GM23338 (cell line): Measurements from ENCODE around the gene RTN4IP1. TPM values are rescaled to one million over a fixed set of nuclear protein-coding genes. Genes with fewer than 3 reads are reported as not detected.

Experiments used
- ATAC-seq: fragments of 200-7000 bp; cut with Tn5 transposase; 3 replicates; pipeline ENCODE4 v1.9.1; 2020
- DNase-seq: peaks from one replicate; pipeline ENCODE4 v3.0.0-alpha.2; 2015; ENCODE audit warnings: low spot score
- H2AFZ ChIP-seq: fragments of 200-600 bp; sonication (generic); 2 replicates; pipeline ENCODE4 v1.8.0; 2016; ENCODE audit warnings: antibody characterized with exemption, mild to moderate bottlenecking, moderate library complexity
- H3F3A ChIP-seq: fragments of 200-600 bp; sonication (generic); replicated peaks from 2 replicates; pipeline ENCODE4 v1.8.0; 2017; ENCODE audit warnings: antibody characterized with exemption, mixed run types, low read depth
- H3K27ac ChIP-seq: fragments of 200-600 bp; sonication (generic); 2 replicates; pipeline ENCODE4 v1.6.1; 2016; ENCODE audit warnings: low read depth
- H3K27me3 ChIP-seq: fragments of 200-600 bp; sonication (generic); 2 replicates; pipeline ENCODE4 v1.8.0; 2016; ENCODE audit warnings: mild to moderate bottlenecking, mixed run types, moderate library complexity; ENCODE audit not compliant: insufficient read depth
- H3K36me3 ChIP-seq: fragments of 200-600 bp; sonication (generic); 2 replicates; pipeline ENCODE4 v1.8.0; 2016; ENCODE audit warnings: mild to moderate bottlenecking; ENCODE audit not compliant: insufficient read depth
- H3K4me1 ChIP-seq: fragments of 200-600 bp; sonication (generic); 2 replicates; pipeline ENCODE4 v1.8.0; 2016; ENCODE audit warnings: mild to moderate bottlenecking, moderate library complexity; ENCODE audit not compliant: insufficient read depth
- H3K4me2 ChIP-seq: fragments of 200-600 bp; sonication (generic); 2 replicates; pipeline ENCODE4 v1.7.1; 2017; ENCODE audit warnings: mixed run types
- H3K4me3 ChIP-seq: fragments of 200-600 bp; sonication (generic); 2 replicates; pipeline ENCODE4 v1.6.1; 2016; ENCODE audit warnings: mixed run types
- H3K79me2 ChIP-seq: fragments of 200-600 bp; sonication (generic); replicated peaks from 2 replicates; pipeline ENCODE4 v1.8.0; 2017; ENCODE audit warnings: mild to moderate bottlenecking; ENCODE audit not compliant: insufficient read depth
- H3K9me2 ChIP-seq: fragments of 200-600 bp; sonication (generic); 2 replicates; pipeline ENCODE4 v1.8.0; 2017; ENCODE audit not compliant: insufficient read depth
- H4K20me1 ChIP-seq: fragments of 200-600 bp; sonication (generic); replicated peaks from 2 replicates; pipeline ENCODE4 v1.8.0; 2017; ENCODE audit warnings: mild to moderate bottlenecking; ENCODE audit not compliant: insufficient read depth
- H3K27ac Mint-ChIP-seq: 2 replicates; pipeline ENCODE4 v1.8.0; 2020; ENCODE audit warnings: inconsistent platforms, mild to moderate bottlenecking, moderate library complexity, mixed read lengths
- H3K27me3 Mint-ChIP-seq: 3 replicates; pipeline ENCODE4 v1.8.0; 2022; ENCODE audit warnings: low read depth, mild to moderate bottlenecking, moderate library complexity, mixed read lengths, inconsistent platforms; ENCODE audit not compliant: insufficient read depth, poor library complexity
- H3K36me3 Mint-ChIP-seq: 3 replicates; pipeline ENCODE4 v1.8.0; 2021; ENCODE audit warnings: low read depth, mild to moderate bottlenecking, inconsistent platforms, moderate library complexity, mixed read lengths
- H3K4me1 Mint-ChIP-seq: 3 replicates; pipeline ENCODE4 v1.8.0; 2020; ENCODE audit warnings: mild to moderate bottlenecking, inconsistent platforms, mixed read lengths
- H3K4me3 Mint-ChIP-seq: 3 replicates; pipeline ENCODE4 v1.8.0; 2021; ENCODE audit warnings: moderate library complexity, mild to moderate bottlenecking, inconsistent platforms, mixed read lengths
- H3K9me3 Mint-ChIP-seq: 3 replicates; pipeline ENCODE4 v1.8.0; 2020; ENCODE audit warnings: moderate library complexity, mild to moderate bottlenecking, inconsistent platforms, mixed read lengths
- CREB1 ChIP-seq: fragments of 250-450 bp; sonication (Bioruptor Pico); IDR thresholded peaks from 2 replicates; pipeline ENCODE4 v1.5.0; 2020; ENCODE audit warnings: low read depth, mild to moderate bottlenecking, moderate library complexity
- EZH2 ChIP-seq: fragments of 200-600 bp; sonication (generic); IDR thresholded peaks from one replicate; pipeline ENCODE4 v1.8.0; 2017; ENCODE audit warnings: antibody characterized with exemption, mild to moderate bottlenecking, low read depth; ENCODE audit not compliant: unreplicated experiment
- NANOG ChIP-seq: IDR thresholded peaks from 2 replicates; pipeline ENCODE4 v1.6.1; 2016; ENCODE audit warnings: antibody characterized with exemption, borderline replicate concordance
- POLR2AphosphoS5 ChIP-seq: IDR thresholded peaks from 2 replicates; pipeline ENCODE4 v1.6.1; 2016; ENCODE audit warnings: antibody characterized with exemption, low read depth
- STAT1 ChIP-seq: IDR thresholded peaks from one replicate; pipeline ENCODE4 v1.6.1; 2016; ENCODE audit warnings: antibody characterized with exemption; ENCODE audit not compliant: unreplicated experiment
- ZNF114 ChIP-seq: fragments of 250-450 bp; sonication (Bioruptor Pico); IDR thresholded peaks from 2 replicates; pipeline ENCODE4 v1.5.0; 2020; ENCODE audit warnings: mild to moderate bottlenecking, moderate library complexity
- polyA plus RNA-seq: library from polyadenylated mRNA; unstranded; fragments of >200 nt; fragmentation: Nextera tagmentation; extraction: Ambion mirVana; gene quantifications from 2 replicates; pipeline ENCODE4 v1.2.1, GENCODE V29; 2016
- total RNA-seq: library from RNA; depleted of rRNA; stranded (reverse); fragments of >200 nt; shearing (Covaris generic); gene quantifications from 2 replicates; pipeline ENCODE4 v1.2.3, GENCODE V29; 2014
- TF ChIP-seq, protein P1 (sequence below), 2 experiments: fragments of 200-600 bp in 1 of 2; sonication (generic) in 1 of 2; conservative IDR thresholded peaks; 2 replicates each; pipeline versions ENCODE4 v1.5.1 to v1.6.1; 2016 to 2017; ENCODE audit warnings: antibody characterized with exemption in 2 of 2, low read depth in 2 of 2, mild to moderate bottlenecking in 2 of 2, moderate library complexity in 1 of 2
- TF ChIP-seq, protein P2 (sequence below): IDR thresholded peaks from 2 replicates; pipeline ENCODE4 v1.6.1; 2016; ENCODE audit warnings: antibody characterized with exemption
- TF ChIP-seq, protein P3 (sequence below): fragments of 250-450 bp; sonication (Bioruptor Pico); IDR thresholded peaks from 2 replicates; pipeline ENCODE4 v1.5.0; 2020; ENCODE audit warnings: mild to moderate bottlenecking, moderate library complexity

Gene RTN4IP1
- total and polyA plus RNA-seq, 2 experiments from 2014 or later = 14.5 to 17.5 TPM

DNA sequence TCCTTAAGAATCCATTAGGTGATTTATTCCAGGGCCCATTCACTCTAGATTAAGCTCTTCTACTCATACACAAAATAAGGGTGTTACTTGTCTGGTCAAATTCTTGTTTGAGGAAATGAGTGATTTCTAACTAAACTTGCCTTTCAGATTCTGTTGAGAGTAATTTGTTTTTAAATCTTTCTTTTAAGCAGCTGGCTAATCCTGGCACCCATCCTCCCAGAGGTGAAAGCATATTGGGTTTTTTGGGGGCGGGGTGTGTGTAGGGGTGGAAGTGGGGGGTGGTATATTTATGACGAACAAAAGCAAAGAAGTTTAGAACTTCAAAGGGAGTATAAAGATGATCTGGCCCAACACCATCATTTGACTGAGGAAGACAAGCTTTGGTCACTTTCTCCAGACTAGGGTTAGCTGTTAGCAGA lies 94.7 kb downstream of the RTN4IP1 start (continued):
- no peak for TF ChIP-seq STAT1

DNA sequence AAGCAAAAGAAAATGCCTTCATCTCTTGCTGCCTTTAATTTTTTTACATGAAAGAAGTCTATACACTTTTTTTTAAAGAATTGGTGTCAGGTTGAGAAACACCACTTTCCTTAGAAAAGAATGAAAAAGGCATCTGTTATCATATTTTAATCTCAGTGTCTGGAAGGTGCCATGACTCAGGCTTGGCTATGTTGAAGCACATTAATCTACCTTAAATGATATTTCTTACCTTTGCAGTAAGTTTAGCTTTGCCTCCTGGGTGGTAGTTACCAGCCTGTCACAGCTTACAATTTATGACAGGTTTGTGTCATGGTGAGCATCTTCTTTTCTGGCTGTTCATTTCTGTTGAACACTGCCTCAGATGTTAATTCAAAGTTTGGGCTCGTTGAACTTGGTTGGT lies 95.3 kb downstream of the RTN4IP1 start:
- H3K4me2 ChIP-seq = no peak overlapping the region
- no peaks in the 10 kb centered on the region for H3K27me3 Mint-ChIP-seq
- no peaks in the 10 kb centered on the region for H3K36me3 Mint-ChIP-seq

More for the DNA sequence above, 95.3 kb downstream of the RTN4IP1 start:
- H3K27me3 ChIP-seq = no peaks in the 10 kb centered on the region
- H3K36me3 ChIP-seq = no peaks in the 10 kb centered on the region
- H4K20me1 ChIP-seq = no peaks in the 10 kb centered on the region
- Mint-ChIP-seq H3K4me3 (no peak overlapping the region), H3K9me3 (no peaks in the 10 kb centered on the region), H3K4me1 (peaks cover 21% of the 10 kb centered on the region; the same call in 2 of the 3 replicates), H3K27ac (no peak overlapping the region; the same call in 1 of the 2 replicates)
- H3K4me3 ChIP-seq = no peak overlapping the region
- no peak for ATAC-seq
- no peaks in the 10 kb centered on the region for H3K9me2 ChIP-seq
- no peak overlapping the region for H3K27ac ChIP-seq
- no peaks in the 10 kb centered on the region for H3K79me2 ChIP-seq
- H2AFZ ChIP-seq = no peak overlapping the region
- no peak for DNase-seq
- TF ChIP-seq CREB1 = no peak
- TF ChIP-seq POLR2AphosphoS5 = no peak
- TF ChIP-seq, protein P1, sequence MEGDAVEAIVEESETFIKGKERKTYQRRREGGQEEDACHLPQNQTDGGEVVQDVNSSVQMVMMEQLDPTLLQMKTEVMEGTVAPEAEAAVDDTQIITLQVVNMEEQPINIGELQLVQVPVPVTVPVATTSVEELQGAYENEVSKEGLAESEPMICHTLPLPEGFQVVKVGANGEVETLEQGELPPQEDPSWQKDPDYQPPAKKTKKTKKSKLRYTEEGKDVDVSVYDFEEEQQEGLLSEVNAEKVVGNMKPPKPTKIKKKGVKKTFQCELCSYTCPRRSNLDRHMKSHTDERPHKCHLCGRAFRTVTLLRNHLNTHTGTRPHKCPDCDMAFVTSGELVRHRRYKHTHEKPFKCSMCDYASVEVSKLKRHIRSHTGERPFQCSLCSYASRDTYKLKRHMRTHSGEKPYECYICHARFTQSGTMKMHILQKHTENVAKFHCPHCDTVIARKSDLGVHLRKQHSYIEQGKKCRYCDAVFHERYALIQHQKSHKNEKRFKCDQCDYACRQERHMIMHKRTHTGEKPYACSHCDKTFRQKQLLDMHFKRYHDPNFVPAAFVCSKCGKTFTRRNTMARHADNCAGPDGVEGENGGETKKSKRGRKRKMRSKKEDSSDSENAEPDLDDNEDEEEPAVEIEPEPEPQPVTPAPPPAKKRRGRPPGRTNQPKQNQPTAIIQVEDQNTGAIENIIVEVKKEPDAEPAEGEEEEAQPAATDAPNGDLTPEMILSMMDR (conservative IDR thresholded peaks at IDR 0.05; ENCODE audit: low read depth in 2 of 2) = no peak
- TF ChIP-seq NANOG = no peak
- no peak for TF ChIP-seq ZNF114 (CRISPR knock-in tag)
- no peak for TF ChIP-seq EZH2
- TF ChIP-seq, protein P2, sequence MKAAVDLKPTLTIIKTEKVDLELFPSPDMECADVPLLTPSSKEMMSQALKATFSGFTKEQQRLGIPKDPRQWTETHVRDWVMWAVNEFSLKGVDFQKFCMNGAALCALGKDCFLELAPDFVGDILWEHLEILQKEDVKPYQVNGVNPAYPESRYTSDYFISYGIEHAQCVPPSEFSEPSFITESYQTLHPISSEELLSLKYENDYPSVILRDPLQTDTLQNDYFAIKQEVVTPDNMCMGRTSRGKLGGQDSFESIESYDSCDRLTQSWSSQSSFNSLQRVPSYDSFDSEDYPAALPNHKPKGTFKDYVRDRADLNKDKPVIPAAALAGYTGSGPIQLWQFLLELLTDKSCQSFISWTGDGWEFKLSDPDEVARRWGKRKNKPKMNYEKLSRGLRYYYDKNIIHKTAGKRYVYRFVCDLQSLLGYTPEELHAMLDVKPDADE = no peak
- TF ChIP-seq, protein P3, sequence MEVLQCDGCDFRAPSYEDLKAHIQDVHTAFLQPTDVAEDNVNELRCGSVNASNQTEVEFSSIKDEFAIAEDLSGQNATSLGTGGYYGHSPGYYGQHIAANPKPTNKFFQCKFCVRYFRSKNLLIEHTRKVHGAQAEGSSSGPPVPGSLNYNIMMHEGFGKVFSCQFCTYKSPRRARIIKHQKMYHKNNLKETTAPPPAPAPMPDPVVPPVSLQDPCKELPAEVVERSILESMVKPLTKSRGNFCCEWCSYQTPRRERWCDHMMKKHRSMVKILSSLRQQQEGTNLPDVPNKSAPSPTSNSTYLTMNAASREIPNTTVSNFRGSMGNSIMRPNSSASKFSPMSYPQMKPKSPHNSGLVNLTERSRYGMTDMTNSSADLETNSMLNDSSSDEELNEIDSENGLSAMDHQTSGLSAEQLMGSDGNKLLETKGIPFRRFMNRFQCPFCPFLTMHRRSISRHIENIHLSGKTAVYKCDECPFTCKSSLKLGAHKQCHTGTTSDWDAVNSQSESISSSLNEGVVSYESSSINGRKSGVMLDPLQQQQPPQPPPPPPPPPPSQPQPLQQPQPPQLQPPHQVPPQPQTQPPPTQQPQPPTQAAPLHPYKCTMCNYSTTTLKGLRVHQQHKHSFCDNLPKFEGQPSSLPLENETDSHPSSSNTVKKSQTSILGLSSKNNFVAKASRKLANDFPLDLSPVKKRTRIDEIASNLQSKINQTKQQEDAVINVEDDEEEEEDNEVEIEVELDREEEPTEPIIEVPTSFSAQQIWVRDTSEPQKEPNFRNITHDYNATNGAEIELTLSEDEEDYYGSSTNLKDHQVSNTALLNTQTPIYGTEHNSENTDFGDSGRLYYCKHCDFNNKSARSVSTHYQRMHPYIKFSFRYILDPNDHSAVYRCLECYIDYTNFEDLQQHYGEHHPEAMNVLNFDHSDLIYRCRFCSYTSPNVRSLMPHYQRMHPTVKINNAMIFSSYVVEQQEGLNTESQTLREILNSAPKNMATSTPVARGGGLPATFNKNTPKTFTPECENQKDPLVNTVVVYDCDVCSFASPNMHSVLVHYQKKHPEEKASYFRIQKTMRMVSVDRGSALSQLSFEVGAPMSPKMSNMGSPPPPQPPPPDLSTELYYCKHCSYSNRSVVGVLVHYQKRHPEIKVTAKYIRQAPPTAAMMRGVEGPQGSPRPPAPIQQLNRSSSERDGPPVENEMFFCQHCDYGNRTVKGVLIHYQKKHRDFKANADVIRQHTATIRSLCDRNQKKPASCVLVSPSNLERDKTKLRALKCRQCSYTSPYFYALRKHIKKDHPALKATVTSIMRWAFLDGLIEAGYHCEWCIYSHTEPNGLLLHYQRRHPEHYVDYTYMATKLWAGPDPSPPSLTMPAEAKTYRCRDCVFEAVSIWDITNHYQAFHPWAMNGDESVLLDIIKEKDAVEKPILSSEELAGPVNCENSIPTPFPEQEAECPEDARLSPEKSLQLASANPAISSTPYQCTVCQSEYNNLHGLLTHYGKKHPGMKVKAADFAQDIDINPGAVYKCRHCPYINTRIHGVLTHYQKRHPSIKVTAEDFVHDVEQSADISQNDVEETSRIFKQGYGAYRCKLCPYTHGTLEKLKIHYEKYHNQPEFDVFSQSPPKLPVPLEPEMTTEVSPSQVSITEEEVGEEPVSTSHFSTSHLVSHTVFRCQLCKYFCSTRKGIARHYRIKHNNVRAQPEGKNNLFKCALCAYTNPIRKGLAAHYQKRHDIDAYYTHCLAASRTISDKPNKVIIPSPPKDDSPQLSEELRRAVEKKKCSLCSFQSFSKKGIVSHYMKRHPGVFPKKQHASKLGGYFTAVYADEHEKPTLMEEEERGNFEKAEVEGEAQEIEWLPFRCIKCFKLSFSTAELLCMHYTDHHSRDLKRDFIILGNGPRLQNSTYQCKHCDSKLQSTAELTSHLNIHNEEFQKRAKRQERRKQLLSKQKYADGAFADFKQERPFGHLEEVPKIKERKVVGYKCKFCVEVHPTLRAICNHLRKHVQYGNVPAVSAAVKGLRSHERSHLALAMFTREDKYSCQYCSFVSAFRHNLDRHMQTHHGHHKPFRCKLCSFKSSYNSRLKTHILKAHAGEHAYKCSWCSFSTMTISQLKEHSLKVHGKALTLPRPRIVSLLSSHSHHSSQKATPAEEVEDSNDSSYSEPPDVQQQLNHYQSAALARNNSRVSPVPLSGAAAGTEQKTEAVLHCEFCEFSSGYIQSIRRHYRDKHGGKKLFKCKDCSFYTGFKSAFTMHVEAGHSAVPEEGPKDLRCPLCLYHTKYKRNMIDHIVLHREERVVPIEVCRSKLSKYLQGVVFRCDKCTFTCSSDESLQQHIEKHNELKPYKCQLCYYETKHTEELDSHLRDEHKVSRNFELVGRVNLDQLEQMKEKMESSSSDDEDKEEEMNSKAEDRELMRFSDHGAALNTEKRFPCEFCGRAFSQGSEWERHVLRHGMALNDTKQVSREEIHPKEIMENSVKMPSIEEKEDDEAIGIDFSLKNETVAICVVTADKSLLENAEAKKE (CRISPR knock-in tag) = no peak
- H3K4me1 ChIP-seq = peaks cover 12% of the 10 kb centered on the region; the same call in 1 of the 2 replicates
- H3F3A ChIP-seq = no peaks in the 10 kb centered on the region
